ENCODE data around the gene AFF3.

The AFF3 gene

GRCh38 chr2:99877963-99878362 is 264.4 kb downstream of the AFF3 start:
- no peak for DNase-seq

GRCh38 chr2:99876956-99877355 is 265.4 kb downstream of the AFF3 start:
- DNase-seq: no peak

- no peak for DNase-seq
These were observed 266.7 kb downstream of the AFF3 start for GRCh38 chr2:99875627-99876201.

- DNase-seq: peak; percentile 32
These were observed 274.1 kb downstream of the AFF3 start for GRCh38 chr2:99868260-99868659.

- DNase-seq: peak; percentile 71
These were observed 274.6 kb downstream of the AFF3 start for GRCh38 chr2:99867770-99868169.

- DNase-seq: no peak
These were observed 276.3 kb downstream of the AFF3 start for GRCh38 chr2:99865818-99866676.

- DNase-seq: no peak
These were observed 277.5 kb downstream of the AFF3 start for GRCh38 chr2:99864561-99865553.

GRCh38 chr2:99863903-99864270 is 278.5 kb downstream of the AFF3 start:
- DNase-seq: no peak

- no peak for DNase-seq
These were observed 279.0 kb downstream of the AFF3 start for GRCh38 chr2:99863236-99863902.

- DNase-seq: no peak
These were observed 279.8 kb downstream of the AFF3 start for GRCh38 chr2:99862566-99862965.

GRCh38 chr2:99861376-99861760 is 281.0 kb downstream of the AFF3 start:
- DNase-seq: no peak

- no peak for DNase-seq
These were observed 281.5 kb downstream of the AFF3 start for GRCh38 chr2:99860720-99861375.

- no peak for DNase-seq
These were observed 283.3 kb downstream of the AFF3 start for GRCh38 chr2:99858951-99859596.

- no peak for DNase-seq
These were observed 284.4 kb downstream of the AFF3 start for GRCh38 chr2:99857867-99858444.

GRCh38 chr2:99857372-99857771 is 285.0 kb downstream of the AFF3 start:
- DNase-seq: no peak

- DNase-seq: no peak
These were observed 286.3 kb downstream of the AFF3 start for GRCh38 chr2:99856119-99856518.

- peak; percentile 25 for DNase-seq
These were observed 288.0 kb downstream of the AFF3 start for GRCh38 chr2:99854236-99854852.

- peak; percentile 56 for DNase-seq
These were observed 289.4 kb downstream of the AFF3 start for GRCh38 chr2:99852956-99853355.

GRCh38 chr2:99852376-99852934 is 289.9 kb downstream of the AFF3 start:
- peak; percentile 26 for DNase-seq

- no peak for DNase-seq
These were observed 290.6 kb downstream of the AFF3 start for GRCh38 chr2:99851811-99852210.

- DNase-seq: no peak
These were observed 291.3 kb downstream of the AFF3 start for GRCh38 chr2:99851089-99851488.

Data from NCI-H2171 treated with DMSO at 0.1 percent for 48 hours (cell line).